Calu3 (cell line): Measurements from ENCODE around the gene SDCCAG8. TPM values are rescaled to one million over a fixed set of nuclear protein-coding genes. Genes with fewer than 3 reads are reported as not detected.
A peak's percentile ranks its signal among the peaks of the same experiment; 100 is the strongest.

ENCODE experiments used
- BruUV-seq: library from RNA; stranded (reverse); fragments of 400-500 nt; replicated peaks from 2 replicates; lab custom pipeline; 2021; lab: Mats Ljungman, UMichigan
- CTCF ChIA-PET: fragments of 300-600 bp; sonication (Branson Sonifier 250); formaldehyde crosslinking; loops from one replicate; lab custom pipeline; 2022; ENCODE audit warnings: antibody characterized with exemption; lab: Charles Lee
- DNase-seq: peaks from one replicate; pipeline ENCODE4 v3.0.0; 2022
- H3K27ac Mint-ChIP-seq: one replicate; pipeline ENCODE4 v1.8.0; 2022; ENCODE audit warnings: mixed read lengths; ENCODE audit not compliant: unreplicated experiment
- H3K27me3 Mint-ChIP-seq: one replicate; pipeline ENCODE4 v1.8.0; 2022; ENCODE audit warnings: mixed read lengths; ENCODE audit not compliant: unreplicated experiment
- H3K36me3 Mint-ChIP-seq: one replicate; pipeline ENCODE4 v1.8.0; 2022; ENCODE audit warnings: mild to moderate bottlenecking, moderate library complexity, mixed read lengths; ENCODE audit not compliant: insufficient read depth, unreplicated experiment
- H3K4me1 Mint-ChIP-seq: one replicate; pipeline ENCODE4 v1.8.0; 2022; ENCODE audit warnings: mild to moderate bottlenecking, low read depth, mixed read lengths; ENCODE audit not compliant: unreplicated experiment
- H3K4me3 Mint-ChIP-seq: one replicate; pipeline ENCODE4 v1.8.0; 2022; ENCODE audit warnings: mild to moderate bottlenecking, low read depth, moderate library complexity, mixed read lengths; ENCODE audit not compliant: unreplicated experiment
- H3K9me3 Mint-ChIP-seq: one replicate; pipeline ENCODE4 v1.8.0; 2022; ENCODE audit warnings: low read depth, mixed read lengths; ENCODE audit not compliant: unreplicated experiment
- intact Hi-C: fragments of 100-400 bp; cut with micrococcal nuclease; formaldehyde crosslinking; loops from one replicate; pipeline ENCODE4 v1.10.0; 2022; ENCODE audit not compliant: unreplicated experiment
- total RNA-seq: library from RNA; stranded (reverse); gene quantifications from 2 replicates; pipeline ENCODE4 v1.2.3, GENCODE V29; 2022
- TF ChIP-seq, protein P1 (sequence below): fragments of 200-600 bp; IDR thresholded peaks from one replicate; pipeline ENCODE4 v1.8.0; 2022; ENCODE audit warnings: antibody characterized with exemption; ENCODE audit not compliant: unreplicated experiment

SDCCAG8 gene
- total RNA-seq, 1 experiment from 2014 or later: 67.3 TPM

GRCh38 chr1:243271996-243272395 lies 16.2 kb downstream of the SDCCAG8 start:
- CTCF ChIA-PET: interaction anchor here (2.2 kb wide), 1 partner anchor 15 kb away, joined by 10 read pairs; no protein-coding TSS in a partner anchor
- TF ChIP-seq, protein P1, sequence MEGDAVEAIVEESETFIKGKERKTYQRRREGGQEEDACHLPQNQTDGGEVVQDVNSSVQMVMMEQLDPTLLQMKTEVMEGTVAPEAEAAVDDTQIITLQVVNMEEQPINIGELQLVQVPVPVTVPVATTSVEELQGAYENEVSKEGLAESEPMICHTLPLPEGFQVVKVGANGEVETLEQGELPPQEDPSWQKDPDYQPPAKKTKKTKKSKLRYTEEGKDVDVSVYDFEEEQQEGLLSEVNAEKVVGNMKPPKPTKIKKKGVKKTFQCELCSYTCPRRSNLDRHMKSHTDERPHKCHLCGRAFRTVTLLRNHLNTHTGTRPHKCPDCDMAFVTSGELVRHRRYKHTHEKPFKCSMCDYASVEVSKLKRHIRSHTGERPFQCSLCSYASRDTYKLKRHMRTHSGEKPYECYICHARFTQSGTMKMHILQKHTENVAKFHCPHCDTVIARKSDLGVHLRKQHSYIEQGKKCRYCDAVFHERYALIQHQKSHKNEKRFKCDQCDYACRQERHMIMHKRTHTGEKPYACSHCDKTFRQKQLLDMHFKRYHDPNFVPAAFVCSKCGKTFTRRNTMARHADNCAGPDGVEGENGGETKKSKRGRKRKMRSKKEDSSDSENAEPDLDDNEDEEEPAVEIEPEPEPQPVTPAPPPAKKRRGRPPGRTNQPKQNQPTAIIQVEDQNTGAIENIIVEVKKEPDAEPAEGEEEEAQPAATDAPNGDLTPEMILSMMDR: no peak
- peak overlapping the region; percentile 37 for H3K27ac Mint-ChIP-seq
- H3K36me3 Mint-ChIP-seq: peaks cover 48% of the 10 kb centered on the region
- no peak for DNase-seq
- no TSS peak for BruUV-seq
- peaks cover 46% of the 10 kb centered on the region for H3K4me1 Mint-ChIP-seq
- intact Hi-C loops: no loop called here
- no peaks in the 10 kb centered on the region for H3K27me3 Mint-ChIP-seq
- H3K4me3 Mint-ChIP-seq: no peak overlapping the region
- no peaks in the 10 kb centered on the region for H3K9me3 Mint-ChIP-seq

DNA sequence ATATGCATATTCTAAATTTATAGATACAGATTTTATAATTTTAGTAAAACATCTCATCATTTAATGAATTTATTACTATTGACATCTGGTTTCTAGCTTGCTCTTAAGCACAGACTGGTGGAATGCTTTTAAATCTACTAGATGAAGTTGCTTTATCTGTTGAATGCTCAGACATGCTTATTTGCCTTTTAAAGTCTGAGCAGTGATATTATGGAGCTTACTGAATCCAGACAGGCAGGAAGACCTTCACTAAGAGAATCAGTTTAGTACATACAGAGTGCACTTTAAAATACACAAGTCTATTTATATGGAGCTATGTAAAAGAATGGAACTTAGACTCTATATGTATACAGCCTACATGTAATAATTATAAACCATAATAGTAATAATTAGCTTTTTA lies 16.6 kb downstream of the SDCCAG8 start:
- peak overlapping the region; percentile 37 for H3K27ac Mint-ChIP-seq
- no peak for DNase-seq
- H3K27me3 Mint-ChIP-seq: no peaks in the 10 kb centered on the region
- H3K9me3 Mint-ChIP-seq: no peaks in the 10 kb centered on the region
- peaks cover 44% of the 10 kb centered on the region for H3K36me3 Mint-ChIP-seq
- H3K4me3 Mint-ChIP-seq: no peak overlapping the region
- TF ChIP-seq, protein P1: no peak
- peaks cover 46% of the 10 kb centered on the region for H3K4me1 Mint-ChIP-seq
- CTCF ChIA-PET: interaction anchor here (2.2 kb wide), 1 partner anchor 15 kb away, joined by 10 read pairs; no protein-coding TSS in a partner anchor
- intact Hi-C loops: no loop called here
- no TSS peak for BruUV-seq

DNA sequence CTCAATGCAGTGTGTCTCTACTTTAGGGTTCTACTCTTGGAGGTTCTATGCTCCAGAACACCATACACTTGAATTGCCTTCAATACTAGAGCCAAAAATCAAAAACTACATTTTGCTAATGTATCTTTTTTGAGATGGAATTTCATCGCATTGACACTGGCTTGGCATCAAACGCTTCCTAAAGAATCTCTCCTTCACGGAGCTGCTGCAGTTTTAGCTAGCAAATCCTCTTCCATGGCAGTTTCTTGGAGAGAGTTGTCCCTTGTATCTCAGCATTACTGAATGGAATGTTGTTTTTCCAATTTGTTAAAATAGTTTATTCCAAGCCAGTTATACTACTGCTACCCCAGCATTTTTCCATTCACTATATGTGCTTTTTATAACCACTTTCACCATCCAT lies 17.7 kb downstream of the SDCCAG8 start:
- Mint-ChIP-seq H3K4me1 (peaks cover 37% of the 10 kb centered on the region), H3K27ac (peak overlapping the region; percentile 59), H3K4me3 (no peak overlapping the region), H3K27me3 (no peaks in the 10 kb centered on the region), H3K9me3 (no peaks in the 10 kb centered on the region), H3K36me3 (peaks cover 33% of the 10 kb centered on the region)
- DNase-seq: no peak
- BruUV-seq: no TSS peak
- TF ChIP-seq, protein P1: no peak
- CTCF ChIA-PET: interaction anchor here (0.9 to 2.2 kb wide), 2 partner anchors 14 to 24 kb away, joined by 3 to 10 read pairs; no protein-coding TSS in a partner anchor
- intact Hi-C loops: no loop called here

DNA sequence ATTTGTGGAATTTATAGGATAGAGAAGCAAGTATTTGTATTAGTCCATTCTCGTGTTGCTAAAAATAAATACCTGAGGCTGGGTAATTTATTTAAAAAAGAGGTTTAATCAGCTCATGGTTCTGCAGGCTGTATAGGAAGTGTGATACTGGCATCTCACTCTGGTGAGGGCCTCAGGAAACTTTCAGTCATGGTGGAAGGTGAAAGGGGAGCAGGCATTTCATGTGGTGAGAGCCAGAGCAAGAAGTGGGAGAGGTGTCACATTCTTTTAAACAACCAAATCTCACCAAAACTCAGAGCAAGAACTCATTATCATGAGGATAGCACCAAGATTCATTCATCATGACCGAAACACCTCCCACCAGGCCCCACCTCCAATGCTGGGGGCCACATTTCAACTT lies 18.1 kb downstream of the SDCCAG8 start:
- peak overlapping the region; percentile 59 for H3K27ac Mint-ChIP-seq
- no peak overlapping the region for H3K4me3 Mint-ChIP-seq
- TF ChIP-seq, protein P1: no peak
- intact Hi-C loops: no loop called here
- H3K4me1 Mint-ChIP-seq: peaks cover 33% of the 10 kb centered on the region
- BruUV-seq: no TSS peak
- H3K36me3 Mint-ChIP-seq: peaks cover 30% of the 10 kb centered on the region
- CTCF ChIA-PET: interaction anchor here (2.2 kb wide), 1 partner anchor 13 kb away, joined by 10 read pairs; no protein-coding TSS in a partner anchor
- DNase-seq: no peak
- no peaks in the 10 kb centered on the region for H3K27me3 Mint-ChIP-seq
- H3K9me3 Mint-ChIP-seq: no peaks in the 10 kb centered on the region
